K562 (cell line): ENCODE data around the gene ERVH48-1. TPM values are rescaled to one million over a fixed set of nuclear protein-coding genes. Genes with fewer than 3 reads are reported as not detected.

Source experiments
- CHCHD3 ChIP-seq: fragments of 250-450 bp; sonication (Bioruptor Pico); IDR thresholded peaks from 2 replicates; pipeline ENCODE4 v2.1.2; 2022; ENCODE audit warnings: mild to moderate bottlenecking
- FOS ChIP-seq: IDR thresholded peaks from 3 replicates; pipeline ENCODE4 v1.6.1; 2011; ENCODE audit not compliant: insufficient read length; ENCODE audit errors: extremely low read depth
- MEF2A ChIP-seq: IDR thresholded peaks from 2 replicates; pipeline ENCODE4 v1.6.1; 2011; ENCODE audit warnings: low read depth, mild to moderate bottlenecking, low read length, moderate library complexity; ENCODE audit not compliant: control insufficient read depth
- RBM39 ChIP-seq: fragments of 200-400 bp; formaldehyde crosslinking; optimal IDR thresholded peaks from 2 replicates; pipeline ENCODE3; 2018; ENCODE audit warnings: low read depth, low read length
- RCOR1 ChIP-seq, 2 experiments: IDR thresholded peaks; 2 replicates each; pipeline ENCODE4 v1.6.1; 2012; ENCODE audit warnings: low read depth in 2 of 2, low read length in 2 of 2, borderline replicate concordance in 1 of 2, improper control_type of control experiment in 1 of 2
- SIN3A ChIP-seq, 2 experiments: fragments of 150-350 bp in 1 of 2; IDR thresholded peaks; 2 replicates each; pipeline ENCODE4 v1.6.1; 2011 to 2016; ENCODE audit warnings: borderline replicate concordance in 2 of 2, low read depth in 2 of 2, low read length in 2 of 2, mild to moderate bottlenecking in 2 of 2, moderate library complexity in 2 of 2; ENCODE audit not compliant: control insufficient read depth in 1 of 2
- ZNF311 ChIP-seq: fragments of 250-450 bp; sonication (Bioruptor Pico); IDR thresholded peaks from 2 replicates; pipeline ENCODE4 v1.4.0; 2020; ENCODE audit warnings: mild to moderate bottlenecking, moderate library complexity
- ZNF507 ChIP-seq: conservative IDR thresholded peaks from 2 replicates; pipeline ENCODE4 v1.6.1; 2017; ENCODE audit warnings: missing genetic modification characterization, missing compliant biosample characterization
- polyA plus RNA-seq, 8 experiments: library from polyadenylated mRNA; depleted of rRNA in 4 of 8; stranded (reverse) in 5 of 8; unstranded in 3 of 8; fragments of >200 nt; fragmentation: Nextera tagmentation in 2 of 8; fragmentation: Illumina TruSeq in 1 of 8; extraction: Ambion mirVana in 2 of 8; extraction: Trizol in 1 of 8; gene quantifications; 2 replicates each; pipeline versions ENCODE4 v1.2.1 to v1.2.3, GENCODE V29; 2011 to 2014; ENCODE audit warnings: inconsistent platforms in 1 of 8, missing spikeins in 1 of 8
- total RNA-seq, 7 experiments: library from RNA; depleted of rRNA in 6 of 7; stranded (reverse); fragments of >200 nt in 6 of 7; fragmentation: Illumina TruSeq in 2 of 7; extraction: Trizol in 2 of 7; gene quantifications; 2 replicates each; pipeline versions ENCODE4 v1.2.1 to v1.2.3, GENCODE V29; 2011 to 2021; ENCODE audit warnings: low replicate concordance in 1 of 7
- TF ChIP-seq, protein P1 (sequence below): IDR thresholded peaks from 2 replicates; pipeline ENCODE4 v1.6.1; 2014; ENCODE audit warnings: antibody characterized with exemption
- TF ChIP-seq, protein P2 (sequence below): fragments of 450-650 bp; IDR thresholded peaks from 2 replicates; pipeline ENCODE4 v1.6.1; 2016
- TF ChIP-seq, protein P3 (sequence below): sonication (generic); formaldehyde crosslinking; IDR thresholded peaks from 2 replicates; pipeline ENCODE4 v1.8.0; 2022; ENCODE audit warnings: mild to moderate bottlenecking, missing genetic modification reagents
- TF ChIP-seq, protein P4 (sequence below): fragments of 450-650 bp; IDR thresholded peaks from 2 replicates; pipeline ENCODE4 v1.6.1; 2017; ENCODE audit warnings: antibody characterized with exemption, mild to moderate bottlenecking
- TF ChIP-seq, protein P5 (sequence below): fragments of 450-650 bp; formaldehyde crosslinking; IDR thresholded peaks from 2 replicates; pipeline ENCODE4 v1.4.0; 2020; ENCODE audit warnings: mild to moderate bottlenecking, mixed read lengths

The ERVH48-1 gene
- total and polyA plus RNA-seq, 9 of the 15 experiments (the other 6 are each of a cell fraction or from before 2014, with no cell fraction given) = 0.08 to 0.49 (median 0.16) TPM; not detected in 3

DNA sequence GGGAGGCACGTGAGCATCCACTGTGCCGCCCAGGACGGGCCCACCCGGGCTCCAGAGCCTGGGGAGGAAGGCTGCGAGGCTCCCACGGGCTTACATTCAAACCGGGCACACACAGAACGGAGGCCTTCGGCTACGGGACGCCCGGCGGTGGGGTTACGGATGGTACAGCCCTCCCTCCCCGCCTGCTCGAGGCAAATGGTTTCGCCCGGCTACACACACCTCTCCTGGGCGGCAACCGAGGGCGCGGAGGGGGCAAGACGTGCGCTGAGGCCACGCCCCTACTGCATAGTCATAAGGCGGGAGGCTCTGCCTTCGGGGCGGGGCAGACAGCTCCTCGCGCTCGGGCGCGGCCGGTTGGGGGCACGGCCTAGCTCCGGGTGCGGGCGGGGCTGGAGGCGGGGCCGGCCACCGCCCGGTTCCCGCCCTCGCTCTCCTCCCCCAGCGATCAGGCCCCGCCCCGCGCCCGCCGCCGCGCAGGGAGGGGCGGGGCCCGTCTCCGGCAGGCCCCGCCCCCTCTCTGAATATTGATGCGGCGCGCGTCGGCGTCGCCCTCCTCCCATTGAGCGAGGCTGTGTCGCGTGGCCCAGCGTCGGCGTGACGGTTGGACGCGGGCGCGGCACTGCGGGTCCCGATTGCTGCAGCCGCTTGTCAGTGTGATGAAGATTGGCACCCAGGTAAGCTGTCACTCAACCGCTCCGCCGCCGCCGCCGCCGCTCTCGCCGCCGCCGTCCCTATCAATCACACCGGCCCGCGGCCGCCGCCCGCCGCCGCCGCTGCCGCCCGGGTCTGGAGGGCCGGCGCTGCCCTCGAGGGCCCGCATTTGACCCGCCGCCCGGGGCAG, 48.8 kb upstream of the ERVH48-1 start, which contains the start of gene PKNOX1 (continued):
- TF ChIP-seq MEF2A = no peak
- no peak for TF ChIP-seq RBM39
- TF ChIP-seq, protein P1, sequence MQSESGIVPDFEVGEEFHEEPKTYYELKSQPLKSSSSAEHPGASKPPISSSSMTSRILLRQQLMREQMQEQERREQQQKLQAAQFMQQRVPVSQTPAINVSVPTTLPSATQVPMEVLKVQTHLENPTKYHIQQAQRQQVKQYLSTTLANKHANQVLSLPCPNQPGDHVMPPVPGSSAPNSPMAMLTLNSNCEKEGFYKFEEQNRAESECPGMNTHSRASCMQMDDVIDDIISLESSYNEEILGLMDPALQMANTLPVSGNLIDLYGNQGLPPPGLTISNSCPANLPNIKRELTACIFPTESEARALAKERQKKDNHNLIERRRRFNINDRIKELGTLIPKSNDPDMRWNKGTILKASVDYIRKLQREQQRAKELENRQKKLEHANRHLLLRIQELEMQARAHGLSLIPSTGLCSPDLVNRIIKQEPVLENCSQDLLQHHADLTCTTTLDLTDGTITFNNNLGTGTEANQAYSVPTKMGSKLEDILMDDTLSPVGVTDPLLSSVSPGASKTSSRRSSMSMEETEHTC = peak; percentile 70
- TF ChIP-seq, protein P2, sequence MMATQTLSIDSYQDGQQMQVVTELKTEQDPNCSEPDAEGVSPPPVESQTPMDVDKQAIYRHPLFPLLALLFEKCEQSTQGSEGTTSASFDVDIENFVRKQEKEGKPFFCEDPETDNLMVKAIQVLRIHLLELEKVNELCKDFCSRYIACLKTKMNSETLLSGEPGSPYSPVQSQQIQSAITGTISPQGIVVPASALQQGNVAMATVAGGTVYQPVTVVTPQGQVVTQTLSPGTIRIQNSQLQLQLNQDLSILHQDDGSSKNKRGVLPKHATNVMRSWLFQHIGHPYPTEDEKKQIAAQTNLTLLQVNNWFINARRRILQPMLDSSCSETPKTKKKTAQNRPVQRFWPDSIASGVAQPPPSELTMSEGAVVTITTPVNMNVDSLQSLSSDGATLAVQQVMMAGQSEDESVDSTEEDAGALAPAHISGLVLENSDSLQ = peak; percentile 100
- TF ChIP-seq, protein P3, sequence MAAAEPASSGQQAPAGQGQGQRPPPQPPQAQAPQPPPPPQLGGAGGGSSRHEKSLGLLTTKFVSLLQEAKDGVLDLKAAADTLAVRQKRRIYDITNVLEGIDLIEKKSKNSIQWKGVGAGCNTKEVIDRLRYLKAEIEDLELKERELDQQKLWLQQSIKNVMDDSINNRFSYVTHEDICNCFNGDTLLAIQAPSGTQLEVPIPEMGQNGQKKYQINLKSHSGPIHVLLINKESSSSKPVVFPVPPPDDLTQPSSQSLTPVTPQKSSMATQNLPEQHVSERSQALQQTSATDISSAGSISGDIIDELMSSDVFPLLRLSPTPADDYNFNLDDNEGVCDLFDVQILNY (CRISPR knock-in tag) = no peak
- no peak for TF ChIP-seq ZNF311 (CRISPR knock-in tag)
- 0 out of 2 replicates have a peak, but pooled peaks have one; percentile 39 for TF ChIP-seq CHCHD3 (CRISPR knock-in tag)
- TF ChIP-seq, protein P4, sequence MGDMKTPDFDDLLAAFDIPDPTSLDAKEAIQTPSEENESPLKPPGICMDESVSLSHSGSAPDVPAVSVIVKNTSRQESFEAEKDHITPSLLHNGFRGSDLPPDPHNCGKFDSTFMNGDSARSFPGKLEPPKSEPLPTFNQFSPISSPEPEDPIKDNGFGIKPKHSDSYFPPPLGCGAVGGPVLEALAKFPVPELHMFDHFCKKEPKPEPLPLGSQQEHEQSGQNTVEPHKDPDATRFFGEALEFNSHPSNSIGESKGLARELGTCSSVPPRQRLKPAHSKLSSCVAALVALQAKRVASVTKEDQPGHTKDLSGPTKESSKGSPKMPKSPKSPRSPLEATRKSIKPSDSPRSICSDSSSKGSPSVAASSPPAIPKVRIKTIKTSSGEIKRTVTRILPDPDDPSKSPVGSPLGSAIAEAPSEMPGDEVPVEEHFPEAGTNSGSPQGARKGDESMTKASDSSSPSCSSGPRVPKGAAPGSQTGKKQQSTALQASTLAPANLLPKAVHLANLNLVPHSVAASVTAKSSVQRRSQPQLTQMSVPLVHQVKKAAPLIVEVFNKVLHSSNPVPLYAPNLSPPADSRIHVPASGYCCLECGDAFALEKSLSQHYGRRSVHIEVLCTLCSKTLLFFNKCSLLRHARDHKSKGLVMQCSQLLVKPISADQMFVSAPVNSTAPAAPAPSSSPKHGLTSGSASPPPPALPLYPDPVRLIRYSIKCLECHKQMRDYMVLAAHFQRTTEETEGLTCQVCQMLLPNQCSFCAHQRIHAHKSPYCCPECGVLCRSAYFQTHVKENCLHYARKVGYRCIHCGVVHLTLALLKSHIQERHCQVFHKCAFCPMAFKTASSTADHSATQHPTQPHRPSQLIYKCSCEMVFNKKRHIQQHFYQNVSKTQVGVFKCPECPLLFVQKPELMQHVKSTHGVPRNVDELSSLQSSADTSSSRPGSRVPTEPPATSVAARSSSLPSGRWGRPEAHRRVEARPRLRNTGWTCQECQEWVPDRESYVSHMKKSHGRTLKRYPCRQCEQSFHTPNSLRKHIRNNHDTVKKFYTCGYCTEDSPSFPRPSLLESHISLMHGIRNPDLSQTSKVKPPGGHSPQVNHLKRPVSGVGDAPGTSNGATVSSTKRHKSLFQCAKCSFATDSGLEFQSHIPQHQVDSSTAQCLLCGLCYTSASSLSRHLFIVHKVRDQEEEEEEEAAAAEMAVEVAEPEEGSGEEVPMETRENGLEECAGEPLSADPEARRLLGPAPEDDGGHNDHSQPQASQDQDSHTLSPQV = peak; percentile 82
- TF ChIP-seq ZNF507 (tag) = no peak
- peak in 1 of 2 experiments; percentile 89; a peak in 2 of 4 replicates for TF ChIP-seq RCOR1 (IDR thresholded peaks at IDR 0.05; ENCODE audit: borderline replicate concordance in 1 of 2, low read depth in 2 of 2, low read length in 2 of 2)
- TF ChIP-seq SIN3A (IDR thresholded peaks at IDR 0.05; ENCODE audit: borderline replicate concordance in 2 of 2, control insufficient read depth in 1 of 2, low read depth in 2 of 2, low read length in 2 of 2) = peak in 1 of 2 experiments; percentile 64; a peak in 2 of 4 replicates
- TF ChIP-seq, protein P5, sequence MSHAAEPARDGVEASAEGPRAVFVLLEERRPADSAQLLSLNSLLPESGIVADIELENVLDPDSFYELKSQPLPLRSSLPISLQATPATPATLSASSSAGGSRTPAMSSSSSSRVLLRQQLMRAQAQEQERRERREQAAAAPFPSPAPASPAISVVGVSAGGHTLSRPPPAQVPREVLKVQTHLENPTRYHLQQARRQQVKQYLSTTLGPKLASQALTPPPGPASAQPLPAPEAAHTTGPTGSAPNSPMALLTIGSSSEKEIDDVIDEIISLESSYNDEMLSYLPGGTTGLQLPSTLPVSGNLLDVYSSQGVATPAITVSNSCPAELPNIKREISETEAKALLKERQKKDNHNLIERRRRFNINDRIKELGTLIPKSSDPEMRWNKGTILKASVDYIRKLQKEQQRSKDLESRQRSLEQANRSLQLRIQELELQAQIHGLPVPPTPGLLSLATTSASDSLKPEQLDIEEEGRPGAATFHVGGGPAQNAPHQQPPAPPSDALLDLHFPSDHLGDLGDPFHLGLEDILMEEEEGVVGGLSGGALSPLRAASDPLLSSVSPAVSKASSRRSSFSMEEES (CRISPR knock-in tag) = peak; percentile 67
- TF ChIP-seq FOS = peak; percentile 82
